Esophagus muscularis mucosa (tissue), 4 donors: ENCODE data around the gene S100A2. TPM values are rescaled to one million over a fixed set of nuclear protein-coding genes. Genes with fewer than 3 reads are reported as not detected.

Experiments used
- DNase-seq: peaks from one replicate; pipeline ENCODE4 v3.0.0-alpha.2; 2017; ENCODE audit errors: extremely low spot score
- H3K27ac ChIP-seq, 4 donors: fragments of 200-600 bp; sonication (generic); replicated peaks in 1 of 4; 1 replicate in 3 of 4; 2 replicates in 1 of 4; pipeline ENCODE4 v1.5.1; 2016 to 2019; ENCODE audit warnings: mild to moderate bottlenecking in 1 of 4
- H3K27me3 ChIP-seq, 4 donors: fragments of 200-600 bp; sonication (generic); one replicate each; pipeline versions ENCODE4 v1.5.1 to v1.6.0; 2016 to 2019
- H3K36me3 ChIP-seq, 4 donors: fragments of 200-600 bp; sonication (generic); one replicate each; pipeline ENCODE4 v1.5.1; 2016 to 2019
- H3K4me1 ChIP-seq, 4 donors: fragments of 200-600 bp; sonication (generic); one replicate each; pipeline ENCODE4 v1.5.1; 2016 to 2019
- H3K4me3 ChIP-seq, 4 donors: fragments of 200-600 bp; sonication (generic); 1 replicate in 2 of 4; 2 replicates in 2 of 4; pipeline ENCODE4 v1.5.1; 2016 to 2019; ENCODE audit warnings: mild to moderate bottlenecking in 4 of 4, moderate library complexity in 1 of 4
- H3K9me3 ChIP-seq, 4 donors: fragments of 200-600 bp; sonication (generic); 1 replicate in 3 of 4; 2 replicates in 1 of 4; pipeline ENCODE4 v1.5.1; 2016 to 2019
- CTCF ChIP-seq, 3 experiments: fragments of 200-600 bp in 2 of 3; fragments of 450-650 bp in 1 of 3; sonication (generic) in 2 of 3; IDR thresholded peaks; one replicate each; pipeline ENCODE4 v1.5.1; 2017 to 2019; ENCODE audit warnings: antibody characterized with exemption in 3 of 3, mild to moderate bottlenecking in 2 of 3, moderate library complexity in 1 of 3
- EP300 ChIP-seq: sonication (generic); formaldehyde crosslinking; IDR thresholded peaks from one replicate; pipeline ENCODE4 v1.6.1; 2017; ENCODE audit warnings: antibody characterized with exemption
- POLR2A ChIP-seq: fragments of 450-650 bp; IDR thresholded peaks from one replicate; pipeline ENCODE4 v1.6.1; 2017; ENCODE audit warnings: antibody characterized with exemption, moderate library complexity, mild to moderate bottlenecking, low read depth
- POLR2AphosphoS5 ChIP-seq, 2 donors: sonication (generic); formaldehyde crosslinking; IDR thresholded peaks; one replicate each; pipeline ENCODE4 v1.6.1; 2017; ENCODE audit warnings: antibody characterized with exemption in 2 of 2
- WGBS: methylation state at CpG from one replicate; pipeline ENCODE4 v1.1.5; 2018; 5-methylcytosine and 5-hydroxymethylcytosine counted together
- intact Hi-C: fragments of 100-400 bp; cut with DNase I; formaldehyde crosslinking; loops from one replicate; pipeline ENCODE4 v1.15.1; 2023
- total RNA-seq, 4 donors: library from RNA; depleted of rRNA; stranded (reverse); fragments of >200 nt; gene quantifications; one replicate each; pipeline versions ENCODE4 v1.1.0 to v1.2.1, GENCODE V29; 2016

S100A2 gene
- total RNA-seq, 4 donors from 2014 or later: 0.34 to 0.71 TPM; not detected in 2

GRCh38 chr1:153541641-153542590 lies 23.7 kb downstream of the S100A2 start:
- 68% methylated on average over 12 of the region's 13 CpGs for WGBS
- Histone ChIP-seq H3K27ac (peak overlapping the region; percentile 44 to 86 (median 46)), H3K27me3 (no peaks in the 10 kb centered on the region), H3K4me1 (peaks cover 26 to 61% (median 58%) of the 10 kb centered on the region in 4 donors), H3K9me3 (no peaks in the 10 kb centered on the region), H3K36me3 (peaks cover 0 to 10% (median 0%) of the 10 kb centered on the region in 4 donors), H3K4me3 (no peak overlapping the region)
- intact Hi-C loops: no loop called here
- no peak for TF ChIP-seq CTCF (IDR thresholded peaks at IDR 0.05)
- no peak for TF ChIP-seq POLR2A
- TF ChIP-seq POLR2AphosphoS5 (IDR thresholded peaks at IDR 0.05): no peak
- no peak for TF ChIP-seq EP300
- DNase-seq: no peak

- H3K9me3 ChIP-seq: no peaks in the 10 kb centered on the region
- no peaks in the 10 kb centered on the region for H3K27me3 ChIP-seq
- H3K4me3 ChIP-seq: no peak within 1 kb of the TSS
- H3K4me1 ChIP-seq: peaks cover 29 to 57% (median 54%) of the 10 kb centered on the region in 4 donors
- intact Hi-C loops: no loop called here
- DNase-seq: no peak
- no peak for TF ChIP-seq CTCF (IDR thresholded peaks at IDR 0.05)
- no peak for TF ChIP-seq POLR2AphosphoS5 (IDR thresholded peaks at IDR 0.05)
- TF ChIP-seq EP300: no peak
- no peak for TF ChIP-seq POLR2A
- H3K36me3 ChIP-seq: peaks cover 0 to 10% (median 0%) of the 10 kb centered on the region in 4 donors
- 78% methylated on average over 9 of the region's 11 CpGs for WGBS
- peak within 1 kb of the TSS; percentile 44 to 56 (median 46) for H3K27ac ChIP-seq
Observed at GRCh38 chr1:153540394-153541361, 25.0 kb downstream of the S100A2 start, which contains the start of gene S100A5. Gene S100A5 (minus strand): TSS chr1:153540934. CDS start chr1:153540191, 743 bp downstream.

- DNase-seq: no peak
- peaks cover 0 to 11% (median under 1%) of the 10 kb centered on the region in 4 donors for H3K36me3 ChIP-seq
- H3K9me3 ChIP-seq: no peaks in the 10 kb centered on the region
- 87% methylated on average over 4 of the region's 4 CpGs for WGBS
- no peak overlapping the region for H3K27ac ChIP-seq
- H3K4me3 ChIP-seq: no peak overlapping the region
- H3K4me1 ChIP-seq: peaks cover 22 to 54% (median 51%) of the 10 kb centered on the region in 4 donors
- intact Hi-C loops: no loop called here
- H3K27me3 ChIP-seq: no peaks in the 10 kb centered on the region
- no peak for TF ChIP-seq POLR2AphosphoS5 (IDR thresholded peaks at IDR 0.05)
- no peak for TF ChIP-seq POLR2A
- TF ChIP-seq EP300: no peak
- TF ChIP-seq CTCF (IDR thresholded peaks at IDR 0.05): no peak
Observed at GRCh38 chr1:153539395-153540093, 26.1 kb downstream of the S100A2 start.

- Histone ChIP-seq H3K27me3 (no peaks in the 10 kb centered on the region), H3K9me3 (no peaks in the 10 kb centered on the region), H3K27ac (peak overlapping the region in 1 of 4 donors; percentile 5), H3K4me1 (peaks cover 22 to 54% (median 51%) of the 10 kb centered on the region in 4 donors), H3K4me3 (no peak overlapping the region), H3K36me3 (peaks cover 0 to 8% (median 4%) of the 10 kb centered on the region in 4 donors)
- WGBS: 82% methylated on average over 6 of the region's 6 CpGs
- intact Hi-C loops: no loop called here
- TF ChIP-seq CTCF (IDR thresholded peaks at IDR 0.05) (no peak), POLR2A (no peak), POLR2AphosphoS5 (IDR thresholded peaks at IDR 0.05) (no peak), EP300 (no peak)
- no peak for DNase-seq
Observed at GRCh38 chr1:153538315-153538821, 27.3 kb downstream of the S100A2 start.
